GM21390 (cell line): ENCODE measurements around the gene FXYD5.

Source experiments
- ATAC-seq: cut with Tn5 transposase; IDR thresholded peaks from one replicate; pipeline ENCODE4 v1.9.1; 2021; ENCODE audit not compliant: unreplicated experiment

The FXYD5 gene

DNA sequence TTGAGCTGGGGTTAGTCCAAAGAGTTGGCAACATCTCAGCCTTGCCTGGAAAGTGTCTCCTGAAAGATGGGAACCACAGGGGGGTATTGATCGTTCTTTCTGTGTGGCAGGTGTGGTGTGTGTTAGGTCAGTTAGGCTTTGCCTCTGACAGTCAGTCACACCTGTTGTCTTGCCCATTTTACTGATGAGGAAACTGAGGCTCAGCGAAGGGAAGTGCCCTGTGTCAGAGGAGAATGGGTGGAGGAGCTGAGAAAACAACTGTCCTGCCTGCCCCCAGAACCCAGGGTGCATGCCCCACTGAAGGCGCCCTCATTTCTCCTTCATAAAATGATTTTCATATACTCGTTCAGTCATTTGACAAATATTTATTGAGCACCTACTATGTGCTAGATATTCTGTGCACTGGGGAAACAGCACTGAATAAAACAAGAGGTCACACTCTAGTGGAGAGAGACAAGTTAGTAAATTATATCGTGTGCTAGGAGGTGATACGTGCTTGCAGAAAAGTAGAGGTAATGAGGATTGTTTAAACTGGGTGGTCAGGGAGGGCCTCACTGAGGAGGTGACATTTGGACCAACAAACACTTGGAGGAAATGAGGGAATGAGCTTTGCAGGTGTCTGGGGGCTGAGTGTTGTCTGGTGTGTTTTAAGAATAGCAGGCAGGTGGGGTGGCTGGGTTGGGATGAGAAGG is 1.6 kb downstream of the FXYD5 start:
- no peak for ATAC-seq

GRCh38 chr19:35156673-35157014 is 2.1 kb downstream of the FXYD5 start:
- no peak for ATAC-seq

DNA sequence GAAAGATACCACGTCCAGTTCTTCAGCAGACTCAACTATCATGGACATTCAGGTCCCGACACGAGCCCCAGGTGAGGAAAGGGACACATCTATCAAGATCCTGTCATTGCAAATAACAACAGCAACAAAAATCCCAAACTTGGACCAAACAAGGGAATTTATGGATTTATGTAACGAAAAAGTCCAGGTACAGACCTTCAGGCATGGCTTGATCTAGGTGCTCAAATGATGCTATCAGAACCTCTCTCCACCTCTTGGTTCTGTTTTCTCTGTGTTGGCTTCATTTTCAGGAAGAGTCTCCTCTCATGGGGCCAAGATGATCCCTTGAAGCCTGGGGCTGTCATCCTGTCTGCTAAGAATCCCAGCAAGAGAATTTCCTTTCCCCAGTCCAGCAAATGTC is 2.9 kb downstream of the FXYD5 start:
- ATAC-seq = no peak

GRCh38 chr19:35159606-35160005 is 5.1 kb downstream of the FXYD5 start:
- ATAC-seq = no peak

- ATAC-seq = no peak
Measured at GRCh38 chr19:35160629-35161433, 6.3 kb downstream of the FXYD5 start.

DNA sequence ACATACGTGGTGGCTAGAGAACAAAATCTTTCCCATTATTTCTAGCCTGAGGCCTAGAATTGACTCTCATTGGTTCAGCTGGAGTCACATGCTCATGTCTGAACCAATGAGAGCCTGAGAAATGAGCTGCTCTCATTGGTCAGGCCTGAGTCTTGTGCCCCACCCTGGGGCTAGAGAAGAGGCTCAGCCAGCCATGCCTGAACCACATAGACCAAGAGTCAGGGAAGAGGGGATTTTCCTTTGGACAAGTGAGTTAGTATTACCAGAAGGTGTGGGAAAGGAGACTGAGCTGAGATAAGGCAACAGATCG is 6.9 kb downstream of the FXYD5 start:
- no peak for ATAC-seq

DNA sequence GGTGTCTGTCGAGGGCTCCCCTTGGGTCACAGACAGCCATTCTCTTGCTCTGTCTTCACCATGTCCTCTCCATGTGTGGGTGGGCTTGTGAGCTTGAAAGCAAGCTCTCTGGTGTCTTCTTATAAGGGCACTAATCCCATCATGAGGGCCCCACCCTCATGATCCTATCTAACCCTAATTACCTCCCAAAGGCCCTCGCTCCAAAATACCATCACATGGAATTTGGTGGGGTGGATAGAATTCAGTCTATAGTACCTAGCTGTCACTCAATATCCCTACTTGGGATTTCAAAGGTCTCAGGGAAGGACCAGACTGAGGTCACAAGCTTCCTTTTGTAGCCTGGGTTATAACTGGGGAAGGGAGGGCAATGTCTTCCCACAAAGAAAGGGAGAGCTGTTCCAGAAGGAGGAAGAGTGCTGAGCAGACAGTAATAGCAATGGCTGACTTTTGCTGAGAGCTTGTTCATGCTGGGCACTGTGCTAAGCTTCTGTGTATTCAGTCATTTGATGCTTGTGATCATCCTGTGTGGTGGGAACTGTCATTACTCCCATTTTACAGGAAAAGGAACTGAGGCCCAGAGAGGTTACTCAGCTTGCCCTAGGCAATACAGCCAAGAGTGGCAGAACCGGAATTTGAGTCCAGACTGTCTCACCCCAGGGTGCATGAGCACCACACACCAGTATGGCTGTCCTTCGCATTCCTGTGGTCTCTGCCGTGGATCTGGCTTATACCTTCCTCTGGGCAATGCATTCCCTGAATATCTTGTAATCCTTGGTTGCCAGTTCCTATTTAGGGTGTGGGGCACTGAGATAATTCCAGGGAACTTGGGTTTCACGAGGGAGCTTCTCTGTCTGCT is 8.2 kb downstream of the FXYD5 start:
- ATAC-seq = no peak

DNA sequence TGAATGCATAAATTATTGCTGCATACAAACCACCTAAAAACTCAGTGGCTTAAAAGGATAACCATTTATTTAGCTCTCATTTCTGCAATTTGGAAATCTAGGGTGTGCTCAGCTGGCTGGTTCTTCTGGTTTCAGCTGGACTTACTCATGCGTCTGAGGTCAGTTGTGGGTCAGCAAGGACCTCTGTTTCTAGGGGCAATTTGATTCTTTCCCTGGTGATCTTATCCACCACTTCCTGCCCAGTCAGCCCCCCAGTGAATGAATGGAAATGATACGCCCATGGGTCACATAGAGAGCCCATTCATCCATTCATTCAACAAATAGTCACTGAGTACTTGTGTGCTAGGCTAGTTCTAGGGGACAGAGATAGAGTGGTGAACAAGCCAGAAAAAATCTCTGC is 9.9 kb downstream of the FXYD5 start:
- no peak for ATAC-seq

DNA sequence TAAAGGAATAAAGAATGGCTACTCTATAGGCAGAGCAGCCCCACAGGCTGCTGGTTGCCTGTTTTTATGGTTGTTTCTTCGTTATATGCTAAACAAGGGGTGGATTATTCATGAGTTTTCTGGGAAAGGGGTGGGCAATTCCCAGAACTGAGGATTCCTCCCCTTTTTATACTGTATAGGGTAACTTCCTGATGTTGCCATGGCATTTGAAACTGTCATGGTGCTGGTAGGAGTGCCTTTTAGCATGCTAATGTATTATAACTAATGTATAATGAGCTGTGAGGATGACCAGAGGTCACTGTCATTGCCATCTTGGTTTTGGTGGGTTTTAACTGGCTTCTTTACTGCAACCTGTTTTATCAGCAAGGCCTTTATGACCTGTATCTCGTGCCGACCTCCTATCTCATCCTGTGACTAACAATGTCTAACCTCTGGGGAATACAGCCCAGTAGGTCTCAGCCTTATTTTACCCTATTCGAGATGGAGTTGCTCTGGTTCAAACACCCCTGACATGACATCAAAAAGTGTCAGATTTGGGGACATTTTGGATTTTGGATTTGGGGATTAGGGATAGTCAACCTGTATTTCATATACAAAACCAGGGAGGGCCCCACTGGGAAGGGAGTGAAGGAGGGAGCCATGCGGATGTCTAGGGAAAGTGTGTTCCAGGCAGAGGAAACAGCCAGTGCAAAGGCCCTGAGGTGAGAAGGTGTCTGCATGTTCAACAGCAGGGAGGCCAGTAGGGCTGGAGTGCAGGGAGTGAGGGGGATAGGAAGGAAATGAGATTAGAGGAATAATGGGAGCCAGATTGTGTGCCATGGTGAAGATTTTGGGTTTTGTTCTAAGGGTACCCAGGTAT is 10.9 kb downstream of the FXYD5 start:
- no peak for ATAC-seq

DNA sequence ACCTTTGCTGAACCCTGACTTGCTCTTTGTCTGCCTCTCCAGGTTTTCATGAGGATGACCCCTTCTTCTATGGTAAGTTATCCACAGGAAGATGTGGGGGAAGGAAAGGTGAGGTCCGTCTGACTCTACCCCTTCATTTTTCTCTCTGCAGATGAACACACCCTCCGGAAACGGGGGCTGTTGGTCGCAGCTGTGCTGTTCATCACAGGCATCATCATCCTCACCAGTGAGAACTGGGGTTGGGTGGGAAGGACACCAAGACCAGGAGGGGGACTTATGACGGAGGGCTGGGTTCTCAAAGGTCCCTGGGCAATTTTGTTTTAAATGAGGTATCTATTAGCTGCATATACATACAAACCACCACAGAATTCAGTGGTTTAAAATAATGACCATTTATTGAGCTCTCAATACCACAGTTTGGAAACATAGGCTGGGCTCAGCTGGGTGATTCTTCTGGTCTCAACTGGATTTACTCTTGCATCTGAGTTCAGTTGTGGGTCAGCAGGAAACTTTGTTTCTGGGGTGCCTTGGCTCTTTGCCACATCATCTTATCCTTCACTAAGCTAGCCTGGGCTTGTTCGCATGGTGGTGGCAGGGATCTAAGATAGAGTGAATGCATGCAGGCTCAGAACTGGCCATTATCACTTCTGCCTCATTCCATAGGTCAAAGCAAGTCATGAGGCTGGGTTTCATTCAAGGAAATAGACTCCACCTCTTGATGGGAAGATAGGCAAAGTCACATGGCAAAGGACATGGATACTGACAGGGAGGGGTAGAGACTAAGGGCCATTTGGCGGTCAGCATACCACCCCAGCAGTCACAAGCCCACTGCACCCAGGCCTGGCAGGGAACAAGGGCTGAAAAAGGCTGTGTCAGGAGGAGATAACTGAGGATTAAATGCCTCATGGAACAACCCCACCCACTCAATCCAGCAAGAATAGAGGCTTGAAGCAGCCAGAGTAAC is 11.8 kb downstream of the FXYD5 start:
- ATAC-seq = no peak

GRCh38 chr19:35167251-35168119 is 12.9 kb downstream of the FXYD5 start:
- no peak for ATAC-seq

DNA sequence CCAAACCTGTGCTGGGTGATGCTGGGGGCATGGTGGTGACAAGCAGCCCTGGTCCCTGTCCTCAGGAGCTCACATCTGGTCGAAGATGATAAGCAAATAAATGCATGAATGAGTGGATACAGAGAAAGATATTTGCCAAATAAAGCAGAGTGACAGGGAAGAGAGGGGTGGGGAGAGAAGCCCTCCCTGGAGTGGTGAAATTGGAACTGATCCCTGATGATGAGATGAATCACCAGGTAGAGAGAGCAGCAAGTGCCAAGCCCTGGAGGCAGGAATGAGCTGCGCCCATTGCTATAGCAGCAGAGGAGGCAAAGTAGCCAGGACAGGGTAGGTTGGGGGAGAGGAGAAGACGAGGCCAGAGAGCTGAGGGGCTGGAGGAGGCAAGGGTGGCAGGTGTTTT is 13.7 kb downstream of the FXYD5 start:
- ATAC-seq = no peak

GRCh38 chr19:35169221-35169995 is 14.9 kb downstream of the FXYD5 start:
- ATAC-seq = no peak

DNA sequence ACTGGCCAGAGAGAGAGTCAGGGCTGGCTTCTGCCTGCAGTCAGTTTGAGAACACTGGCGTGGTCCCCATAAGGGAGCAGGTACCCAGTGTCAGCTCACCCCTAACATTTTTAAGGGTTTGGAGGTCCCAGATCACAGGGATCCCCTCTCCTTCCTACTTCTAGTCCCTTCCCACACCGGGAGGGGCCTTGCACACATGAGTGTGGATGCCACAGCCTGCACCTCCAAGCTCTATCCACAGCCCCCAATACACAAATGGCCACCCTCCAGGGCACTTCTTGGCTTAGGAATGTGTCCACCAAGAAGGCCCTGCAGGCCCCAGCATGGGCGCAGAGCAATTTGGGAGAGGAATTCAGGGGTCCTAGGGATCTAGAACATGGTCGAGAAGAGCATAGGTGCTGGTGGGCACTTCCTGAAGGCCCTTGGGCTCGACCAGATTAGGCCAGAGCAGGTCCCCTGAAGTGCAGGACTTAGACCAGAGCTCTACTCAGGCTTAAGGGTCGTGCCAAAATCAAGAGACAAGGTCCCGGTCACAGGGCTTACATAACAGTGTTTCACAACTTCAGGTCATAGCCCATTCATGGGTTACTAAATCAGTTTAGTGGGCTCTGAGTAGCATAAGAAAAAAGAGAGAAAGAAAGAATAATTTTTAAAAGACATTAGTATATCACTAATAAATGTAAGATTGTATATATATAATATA is 16.0 kb downstream of the FXYD5 start:
- no peak for ATAC-seq

- no peak for ATAC-seq
Measured at GRCh38 chr19:35171730-35172129, 17.2 kb downstream of the FXYD5 start.

DNA sequence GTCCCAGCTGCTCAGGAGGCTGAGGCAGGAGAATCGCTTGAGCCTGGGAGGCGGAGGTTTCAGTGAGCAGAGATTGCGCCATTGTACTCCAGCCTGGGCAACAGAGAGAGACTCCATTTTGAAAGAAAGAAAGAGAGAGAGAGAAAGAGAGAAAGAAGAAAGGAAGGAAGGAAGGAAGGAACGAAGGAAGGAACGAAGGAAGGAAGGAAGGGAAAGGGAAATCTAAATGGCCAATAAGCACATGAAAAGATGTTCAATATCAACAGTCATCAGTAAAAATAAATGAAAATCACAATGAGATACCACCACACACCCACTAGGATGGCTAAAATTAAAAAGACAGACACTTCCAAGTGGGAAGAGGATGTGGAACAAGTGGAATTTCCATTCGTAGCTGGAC is 19.7 kb downstream of the FXYD5 start:
- ATAC-seq = no peak

- no peak for ATAC-seq
Measured at GRCh38 chr19:35176181-35176570, 21.6 kb downstream of the FXYD5 start.
